Spleen (tissue), 7 donors: ENCODE measurements around the gene ANKFN1.

ENCODE experiments used
- CTCF ChIP-seq, 11 experiments: fragments of 200-600 bp in 7 of 11; fragments of 450-650 bp in 4 of 11; sonication (generic) in 4 of 11; IDR thresholded peaks in 8 of 11; conservative IDR thresholded peaks in 3 of 11; 1 replicate in 7 of 11; 2 replicates in 4 of 11; pipeline versions ENCODE4 v1.4.0 to v1.8.0; 2016 to 2021; ENCODE audit warnings: antibody characterized with exemption in 11 of 11, inconsistent platforms in 4 of 11, mild to moderate bottlenecking in 1 of 11
- POLR2A ChIP-seq, 3 donors: fragments of 450-650 bp; IDR thresholded peaks; one replicate each; pipeline ENCODE4 v1.5.1; 2017; ENCODE audit warnings: antibody characterized with exemption in 3 of 3, mild to moderate bottlenecking in 1 of 3
- POLR2AphosphoS5 ChIP-seq, 3 donors: sonication (generic); formaldehyde crosslinking; IDR thresholded peaks; one replicate each; pipeline ENCODE4 v1.5.1; 2017; ENCODE audit warnings: antibody characterized with exemption in 3 of 3
- donor health status: DM: no; HTN: no; CAD: no; lungs with moderate emphysema.
- donor health status: DM: no; HTN: no; CAD: no.
- donor health status: DM: no; HTN: no; CAD: no.

DNA sequence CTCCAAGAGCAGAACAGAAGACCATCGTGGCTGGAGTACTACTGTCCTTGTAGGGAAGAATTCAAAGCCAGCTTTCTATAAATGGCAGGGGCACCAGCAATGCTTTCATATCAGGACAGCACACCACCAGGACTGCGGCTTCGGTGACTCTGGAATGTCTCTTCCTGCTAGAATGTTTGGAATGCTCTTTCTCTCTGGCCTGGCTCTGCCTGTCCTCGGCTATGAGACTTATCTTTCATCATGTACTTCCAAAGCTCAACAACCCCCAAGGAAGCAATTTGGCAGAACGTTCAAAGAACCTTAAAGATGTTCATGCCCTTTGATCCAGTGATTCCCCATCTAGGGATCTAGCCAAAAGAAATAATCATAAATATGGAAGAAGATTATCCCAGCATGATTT, 387.6 kb downstream of the ANKFN1 start:
- TF ChIP-seq POLR2AphosphoS5 (IDR thresholded peaks at IDR 0.05) (no peak), CTCF (IDR thresholded peaks at IDR 0.05 in 8 of 11, conservative IDR thresholded peaks at IDR 0.05 in 3 of 11) (no peak), POLR2A (IDR thresholded peaks at IDR 0.05) (no peak)
